Sigmoid colon (tissue), 7 donors: ENCODE measurements around the gene DCANP1. TPM values are rescaled to one million over a fixed set of nuclear protein-coding genes. Genes with fewer than 3 reads are reported as not detected.

Source experiments
- DNase-seq: peaks from one replicate; pipeline ENCODE4 v3.0.0-alpha.2; 2019
- H3K27ac ChIP-seq, 4 donors: fragments of 200-600 bp; sonication (generic); one replicate each; pipeline ENCODE4 v1.5.1; 2016 to 2019; ENCODE audit warnings: mild to moderate bottlenecking in 1 of 4
- H3K27me3 ChIP-seq, 3 donors: fragments of 200-600 bp; sonication (generic); one replicate each; pipeline ENCODE4 v1.5.1; 2019; ENCODE audit warnings: mild to moderate bottlenecking in 1 of 3
- H3K36me3 ChIP-seq, 4 donors: fragments of 200-600 bp; sonication (generic); one replicate each; pipeline ENCODE4 v1.5.1; 2016 to 2019
- H3K4me1 ChIP-seq, 4 donors: fragments of 200-600 bp; sonication (generic); one replicate each; pipeline ENCODE4 v1.5.1; 2017 to 2019
- H3K4me3 ChIP-seq, 4 donors: fragments of 200-600 bp; sonication (generic); one replicate each; pipeline ENCODE4 v1.5.1; 2017 to 2019; ENCODE audit warnings: mild to moderate bottlenecking in 2 of 4, moderate library complexity in 1 of 4
- H3K9me3 ChIP-seq, 4 donors: fragments of 200-600 bp in 3 of 4; sonication (generic) in 3 of 4; one replicate each; pipeline versions ENCODE4 v1.5.1 to v1.6.1; 2013 to 2019
- EP300 ChIP-seq, 4 donors: sonication (generic); formaldehyde crosslinking; IDR thresholded peaks; one replicate each; pipeline ENCODE4 v1.6.1; 2017; ENCODE audit warnings: antibody characterized with exemption in 4 of 4
- POLR2A ChIP-seq, 2 donors: fragments of 450-650 bp; IDR thresholded peaks; one replicate each; pipeline ENCODE4 v1.6.1; 2016; ENCODE audit warnings: antibody characterized with exemption in 2 of 2, mild to moderate bottlenecking in 2 of 2, moderate library complexity in 2 of 2
- POLR2AphosphoS5 ChIP-seq, 4 donors: sonication (generic); formaldehyde crosslinking; IDR thresholded peaks; one replicate each; pipeline ENCODE4 v1.6.1; 2017; ENCODE audit warnings: antibody characterized with exemption in 4 of 4
- WGBS, 2 donors: extraction: QIAGEN DNeasy Blood & Tissue Kit; methylation state at CpG; one replicate each; pipeline ENCODE4 v1.1.7; 2013; 5-methylcytosine and 5-hydroxymethylcytosine counted together
- intact Hi-C: fragments of 100-400 bp; cut with DNase I; formaldehyde crosslinking; loops from one replicate; pipeline ENCODE4 v1.15.1; 2023
- polyA plus RNA-seq, 3 donors: library from polyadenylated mRNA; stranded (reverse); fragments of 200-250 nt; gene quantifications; one replicate each; pipeline ENCODE4 v1.2.3, GENCODE V29; 2013
- total RNA-seq, 4 donors: library from RNA; depleted of rRNA; stranded (reverse); fragments of >200 nt; gene quantifications; one replicate each; pipeline ENCODE4 v1.1.0, GENCODE V29; 2016
- TF ChIP-seq, protein P1 (sequence below), 4 experiments: fragments of 450-650 bp in 3 of 4; fragments of 200-600 bp in 1 of 4; IDR thresholded peaks; one replicate each; pipeline ENCODE4 v1.5.1; 2016 to 2019; ENCODE audit warnings: antibody characterized with exemption in 4 of 4, mild to moderate bottlenecking in 3 of 4, moderate library complexity in 2 of 4
- donor health status: healthy with polysubstance abuse.
- donor health status: Bipolar disorder and iron deficiency.
- donor health status: healthy.

The DCANP1 gene
- total and polyA plus RNA-seq, 7 donors = 0.13 to 0.46 TPM; not detected in 5

DNA sequence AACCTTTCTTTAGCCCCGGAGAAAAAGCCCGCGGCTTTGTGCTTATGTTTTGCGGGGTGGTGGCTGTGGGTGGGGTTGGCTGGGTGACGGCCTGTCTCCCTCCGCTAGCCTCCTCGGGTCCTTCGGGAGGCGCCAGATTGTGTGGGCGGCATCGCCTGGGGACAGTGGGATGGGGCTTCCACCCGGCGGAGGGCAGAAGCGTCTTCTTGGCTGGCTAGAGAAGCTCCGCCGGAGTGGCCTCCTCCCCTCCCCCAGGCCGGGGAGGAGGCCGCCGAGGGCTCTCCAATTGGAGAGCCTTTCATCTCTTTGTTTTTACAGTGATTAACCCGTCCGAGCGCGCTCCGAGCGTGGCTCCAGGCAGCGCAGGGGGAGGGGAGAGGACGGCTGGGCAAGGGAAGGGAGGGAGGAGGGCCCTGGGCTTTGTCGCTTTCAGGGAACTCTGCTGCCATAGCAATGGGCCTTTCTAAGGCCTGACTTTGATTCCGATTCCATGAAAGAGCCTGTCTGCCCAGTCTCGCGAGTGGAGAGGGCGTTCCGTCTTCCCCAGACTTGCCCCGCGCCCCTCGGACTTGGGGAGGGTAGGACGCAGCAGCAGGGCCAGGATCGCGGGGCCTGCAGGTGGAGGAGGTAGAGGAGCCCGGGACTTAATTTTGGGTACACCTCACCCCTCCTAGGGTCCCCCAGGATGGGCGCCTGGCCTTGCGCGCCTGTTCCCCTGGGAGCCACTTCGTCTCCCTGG, 41.7 kb upstream of the DCANP1 start:
- H3K4me3 ChIP-seq = peak overlapping the region; percentile 8 to 45 (median 38)
- peaks cover 0 to 26% (median 23%) of the 10 kb centered on the region in 4 donors for H3K4me1 ChIP-seq
- 4% methylated on average over 44 of the region's 44 CpGs for WGBS, 2 donors
- H3K27me3 ChIP-seq = peaks cover 13 to 81% (median 66%) of the 10 kb centered on the region in 3 donors
- H3K9me3 ChIP-seq = no peaks in the 10 kb centered on the region
- no peak overlapping the region for H3K27ac ChIP-seq
- TF ChIP-seq POLR2A (IDR thresholded peaks at IDR 0.05) (no peak), EP300 (IDR thresholded peaks at IDR 0.05) (no peak), POLR2AphosphoS5 (IDR thresholded peaks at IDR 0.05) (no peak)
- TF ChIP-seq, protein P1, sequence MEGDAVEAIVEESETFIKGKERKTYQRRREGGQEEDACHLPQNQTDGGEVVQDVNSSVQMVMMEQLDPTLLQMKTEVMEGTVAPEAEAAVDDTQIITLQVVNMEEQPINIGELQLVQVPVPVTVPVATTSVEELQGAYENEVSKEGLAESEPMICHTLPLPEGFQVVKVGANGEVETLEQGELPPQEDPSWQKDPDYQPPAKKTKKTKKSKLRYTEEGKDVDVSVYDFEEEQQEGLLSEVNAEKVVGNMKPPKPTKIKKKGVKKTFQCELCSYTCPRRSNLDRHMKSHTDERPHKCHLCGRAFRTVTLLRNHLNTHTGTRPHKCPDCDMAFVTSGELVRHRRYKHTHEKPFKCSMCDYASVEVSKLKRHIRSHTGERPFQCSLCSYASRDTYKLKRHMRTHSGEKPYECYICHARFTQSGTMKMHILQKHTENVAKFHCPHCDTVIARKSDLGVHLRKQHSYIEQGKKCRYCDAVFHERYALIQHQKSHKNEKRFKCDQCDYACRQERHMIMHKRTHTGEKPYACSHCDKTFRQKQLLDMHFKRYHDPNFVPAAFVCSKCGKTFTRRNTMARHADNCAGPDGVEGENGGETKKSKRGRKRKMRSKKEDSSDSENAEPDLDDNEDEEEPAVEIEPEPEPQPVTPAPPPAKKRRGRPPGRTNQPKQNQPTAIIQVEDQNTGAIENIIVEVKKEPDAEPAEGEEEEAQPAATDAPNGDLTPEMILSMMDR (IDR thresholded peaks at IDR 0.05) = no peak
- H3K36me3 ChIP-seq = no peaks in the 10 kb centered on the region
- intact Hi-C loops = no loop called here
- DNase-seq = no peak

GRCh38 chr5:135487839-135488514, 40.8 kb upstream of the DCANP1 start:
- TF ChIP-seq POLR2A (IDR thresholded peaks at IDR 0.05) (no peak), EP300 (IDR thresholded peaks at IDR 0.05) (no peak), POLR2AphosphoS5 (IDR thresholded peaks at IDR 0.05) (no peak)
- TF ChIP-seq, protein P1 (IDR thresholded peaks at IDR 0.05) = no peak
- Histone ChIP-seq H3K36me3 (no peaks in the 10 kb centered on the region), H3K27ac (no peak overlapping the region), H3K4me3 (no peak overlapping the region), H3K4me1 (peaks cover 0 to 26% (median 23%) of the 10 kb centered on the region in 4 donors), H3K27me3 (peaks cover 13 to 80% (median 66%) of the 10 kb centered on the region in 3 donors), H3K9me3 (no peaks in the 10 kb centered on the region)
- WGBS, 2 donors = 25 to 29% methylated on average over 11 of the region's 11 CpGs
- no peak for DNase-seq
- intact Hi-C loops = no loop called here

- Histone ChIP-seq H3K36me3 (no peaks in the 10 kb centered on the region), H3K9me3 (no peaks in the 10 kb centered on the region), H3K27ac (no peak overlapping the region), H3K27me3 (peaks cover 13 to 79% (median 64%) of the 10 kb centered on the region in 3 donors), H3K4me3 (no peak overlapping the region), H3K4me1 (peaks cover 0 to 26% (median 23%) of the 10 kb centered on the region in 4 donors)
- intact Hi-C loops = no loop called here
- 48% methylated on average over 1 of the region's 1 CpG for WGBS, 2 donors
- DNase-seq = no peak
- TF ChIP-seq POLR2A (IDR thresholded peaks at IDR 0.05) (no peak), POLR2AphosphoS5 (IDR thresholded peaks at IDR 0.05) (no peak), EP300 (IDR thresholded peaks at IDR 0.05) (no peak)
- TF ChIP-seq, protein P1 (IDR thresholded peaks at IDR 0.05) = no peak
Observed at GRCh38 chr5:135487037-135487395, 39.9 kb upstream of the DCANP1 start.

DNA sequence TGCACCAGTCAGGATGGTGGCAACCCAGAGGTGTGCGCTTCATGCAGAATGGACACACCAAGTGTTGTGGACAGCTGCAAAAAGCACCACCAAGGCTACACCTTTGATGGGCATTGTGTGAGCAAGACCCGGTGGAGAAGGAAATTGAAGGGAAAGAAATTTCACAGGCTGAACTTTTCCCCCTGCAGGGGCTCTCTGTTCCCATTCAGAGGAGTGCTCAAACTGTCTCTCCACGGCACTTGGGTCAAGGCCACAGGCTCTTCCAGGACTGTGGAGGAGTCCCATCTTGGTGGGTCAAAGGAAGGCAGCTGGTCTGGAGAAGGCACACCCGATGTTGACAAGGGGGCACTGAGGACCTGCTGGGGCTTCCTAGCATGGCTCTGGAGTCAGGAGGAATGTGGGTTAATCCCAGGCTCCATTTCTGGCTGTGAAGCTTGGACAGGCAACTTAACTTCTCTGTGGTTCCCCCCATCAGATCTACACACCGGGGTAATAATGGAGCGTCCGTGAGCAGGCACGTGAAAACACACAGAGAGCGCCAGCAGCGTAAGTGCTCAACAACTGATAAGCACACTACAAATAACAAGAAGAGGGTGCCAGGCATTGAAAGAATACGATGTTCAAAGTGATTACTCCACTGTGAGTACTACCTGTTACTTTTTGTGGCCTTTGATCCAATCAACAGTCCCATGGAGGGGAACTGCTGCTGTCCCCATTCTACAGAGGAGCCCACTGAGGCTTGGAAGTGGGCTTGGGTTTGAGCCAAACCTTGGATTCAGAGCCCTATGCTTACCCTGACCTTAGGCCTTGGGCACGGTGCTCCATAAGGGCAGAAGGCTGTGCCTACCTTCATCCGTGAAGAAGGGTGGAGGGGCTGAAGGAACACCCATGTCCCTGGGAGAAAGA, 39.2 kb upstream of the DCANP1 start:
- 61 to 80% methylated on average over 13 of the region's 13 CpGs for WGBS, 2 donors
- Histone ChIP-seq H3K9me3 (no peaks in the 10 kb centered on the region), H3K27me3 (peaks cover 10 to 72% (median 58%) of the 10 kb centered on the region in 3 donors)

More for the DNA sequence above, 39.2 kb upstream of the DCANP1 start:
- H3K4me3 ChIP-seq = no peak overlapping the region
- no peaks in the 10 kb centered on the region for H3K36me3 ChIP-seq
- TF ChIP-seq, protein P1 (IDR thresholded peaks at IDR 0.05) = no peak
- no peak for TF ChIP-seq EP300 (IDR thresholded peaks at IDR 0.05)
- TF ChIP-seq POLR2A (IDR thresholded peaks at IDR 0.05) = no peak
- no peak for TF ChIP-seq POLR2AphosphoS5 (IDR thresholded peaks at IDR 0.05)
- peaks cover 0 to 26% (median 23%) of the 10 kb centered on the region in 4 donors for H3K4me1 ChIP-seq
- DNase-seq = no peak
- no peak overlapping the region for H3K27ac ChIP-seq
- intact Hi-C loops = no loop called here
